ENCODE data around the gene OR10G6. TPM values are rescaled to one million over a fixed set of nuclear protein-coding genes. Genes with fewer than 3 reads are reported as not detected.

Gene OR10G6, protein sequence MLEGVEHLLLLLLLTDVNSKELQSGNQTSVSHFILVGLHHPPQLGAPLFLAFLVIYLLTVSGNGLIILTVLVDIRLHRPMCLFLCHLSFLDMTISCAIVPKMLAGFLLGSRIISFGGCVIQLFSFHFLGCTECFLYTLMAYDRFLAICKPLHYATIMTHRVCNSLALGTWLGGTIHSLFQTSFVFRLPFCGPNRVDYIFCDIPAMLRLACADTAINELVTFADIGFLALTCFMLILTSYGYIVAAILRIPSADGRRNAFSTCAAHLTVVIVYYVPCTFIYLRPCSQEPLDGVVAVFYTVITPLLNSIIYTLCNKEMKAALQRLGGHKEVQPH
- total RNA-seq: not detected

DNA sequence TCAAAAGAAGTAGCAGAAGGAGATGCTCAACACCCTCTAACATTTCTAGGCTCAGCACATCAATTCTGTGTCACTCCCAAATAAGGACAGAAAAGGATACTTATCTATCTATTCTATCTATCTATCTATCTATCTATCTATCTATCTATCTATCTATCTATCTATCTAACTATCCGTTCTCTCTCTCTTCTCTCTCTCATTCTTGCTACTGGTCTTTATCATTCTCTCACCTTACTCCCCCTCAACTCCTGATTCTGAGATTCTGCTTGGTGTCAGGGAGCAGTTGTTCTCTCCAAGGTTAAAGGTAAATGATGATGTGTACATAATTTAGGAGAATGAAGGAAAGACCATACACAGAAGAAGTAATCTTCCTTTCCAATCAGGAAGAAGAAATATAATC, at the start of gene OR10G6:
OR10G6 (minus strand) TSS at position 43 of the 400 bp plus-strand sequence; CDS start at position 43, 0 bp downstream.
- Histone ChIP-seq H3K27me3 (no peaks in the 10 kb centered on the region), H3K4me1 (no peaks in the 10 kb centered on the region), H3K4me3 (no peak within 1 kb of the TSS), H3K36me3 (no peaks in the 10 kb centered on the region), H3K9me3 (no peaks in the 10 kb centered on the region), H3K27ac (no peak within 1 kb of the TSS)
- intact Hi-C loops (cut with DNase I): no loop called here
- no peak for DNase-seq (ENCODE audit: extremely low spot score in 2 of 2)
- TF ChIP-seq POLR2AphosphoS5 (IDR thresholded peaks at IDR 0.05; ENCODE audit: insufficient read depth in 1 of 2, low read depth in 1 of 2): no peak
- TF ChIP-seq, protein P1, sequence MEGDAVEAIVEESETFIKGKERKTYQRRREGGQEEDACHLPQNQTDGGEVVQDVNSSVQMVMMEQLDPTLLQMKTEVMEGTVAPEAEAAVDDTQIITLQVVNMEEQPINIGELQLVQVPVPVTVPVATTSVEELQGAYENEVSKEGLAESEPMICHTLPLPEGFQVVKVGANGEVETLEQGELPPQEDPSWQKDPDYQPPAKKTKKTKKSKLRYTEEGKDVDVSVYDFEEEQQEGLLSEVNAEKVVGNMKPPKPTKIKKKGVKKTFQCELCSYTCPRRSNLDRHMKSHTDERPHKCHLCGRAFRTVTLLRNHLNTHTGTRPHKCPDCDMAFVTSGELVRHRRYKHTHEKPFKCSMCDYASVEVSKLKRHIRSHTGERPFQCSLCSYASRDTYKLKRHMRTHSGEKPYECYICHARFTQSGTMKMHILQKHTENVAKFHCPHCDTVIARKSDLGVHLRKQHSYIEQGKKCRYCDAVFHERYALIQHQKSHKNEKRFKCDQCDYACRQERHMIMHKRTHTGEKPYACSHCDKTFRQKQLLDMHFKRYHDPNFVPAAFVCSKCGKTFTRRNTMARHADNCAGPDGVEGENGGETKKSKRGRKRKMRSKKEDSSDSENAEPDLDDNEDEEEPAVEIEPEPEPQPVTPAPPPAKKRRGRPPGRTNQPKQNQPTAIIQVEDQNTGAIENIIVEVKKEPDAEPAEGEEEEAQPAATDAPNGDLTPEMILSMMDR (IDR thresholded peaks at IDR 0.05): no peak
- no peak for TF ChIP-seq POLR2A (IDR thresholded peaks at IDR 0.05)

DNA sequence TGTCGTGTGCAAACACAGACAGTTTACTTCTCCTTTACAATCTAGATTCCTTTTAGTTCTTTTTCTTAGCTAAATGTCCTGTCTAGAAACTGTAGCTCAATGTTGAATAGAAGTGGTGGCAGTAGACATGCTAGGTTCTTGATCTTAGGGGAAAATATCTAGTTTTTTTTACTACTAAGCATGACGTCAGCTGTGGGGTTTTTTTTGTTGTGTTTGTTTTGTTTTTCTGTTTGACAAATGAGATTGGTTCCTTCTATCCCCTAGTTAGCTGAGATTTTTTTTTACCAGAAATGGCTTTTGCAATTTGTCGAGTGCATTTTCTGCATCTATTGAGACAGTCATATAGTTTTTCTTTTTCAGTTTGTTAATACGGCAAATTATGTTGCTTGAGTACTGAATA, 48.5 kb upstream of the OR10G6 start:
- no peaks in the 10 kb centered on the region for H3K36me3 ChIP-seq
- no peak overlapping the region for H3K4me3 ChIP-seq
- intact Hi-C loops (cut with DNase I): no loop called here
- no peak for DNase-seq (ENCODE audit: extremely low spot score in 2 of 2)
- H3K27me3 ChIP-seq: no peaks in the 10 kb centered on the region
- TF ChIP-seq POLR2AphosphoS5 (IDR thresholded peaks at IDR 0.05; ENCODE audit: insufficient read depth in 1 of 2, low read depth in 1 of 2) (no peak), POLR2A (IDR thresholded peaks at IDR 0.05) (no peak)
- TF ChIP-seq, protein P1 (IDR thresholded peaks at IDR 0.05): no peak
- no peaks in the 10 kb centered on the region for H3K4me1 ChIP-seq
- no peak overlapping the region for H3K27ac ChIP-seq
- no peaks in the 10 kb centered on the region for H3K9me3 ChIP-seq

DNA sequence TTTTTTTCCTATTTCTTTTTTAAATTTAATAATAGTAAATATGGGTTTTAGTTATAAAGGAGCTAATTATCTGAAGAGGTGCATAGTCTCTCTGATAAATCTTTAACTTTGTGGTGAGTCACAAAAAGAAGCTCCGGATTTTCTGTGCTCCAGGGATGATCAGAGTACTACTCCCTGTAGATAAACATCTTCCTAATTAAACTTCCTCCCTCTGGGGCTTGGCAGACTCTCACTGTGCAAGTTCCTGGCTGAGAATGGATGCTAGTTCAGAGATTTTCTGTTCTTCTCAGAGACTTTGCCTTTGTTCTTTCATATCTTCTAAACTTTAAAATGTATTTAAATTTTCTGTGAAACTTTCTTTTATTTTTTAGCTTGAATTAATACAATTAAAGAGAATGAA, 46.3 kb upstream of the OR10G6 start, which contains the start of gene OR10G7:
OR10G7 (minus strand) TSS at position 72 of the 400 bp plus-strand sequence. CDS start 2,324 bp downstream, outside the sequence.
- no peak for DNase-seq (ENCODE audit: extremely low spot score in 2 of 2)
- no peaks in the 10 kb centered on the region for H3K9me3 ChIP-seq
- H3K27ac ChIP-seq: no peak within 1 kb of the TSS
- H3K27me3 ChIP-seq: no peaks in the 10 kb centered on the region
- no peak within 1 kb of the TSS for H3K4me3 ChIP-seq
- H3K36me3 ChIP-seq: no peaks in the 10 kb centered on the region
- no peak for TF ChIP-seq POLR2A (IDR thresholded peaks at IDR 0.05)
- TF ChIP-seq, protein P1 (IDR thresholded peaks at IDR 0.05): no peak
- TF ChIP-seq POLR2AphosphoS5 (IDR thresholded peaks at IDR 0.05; ENCODE audit: insufficient read depth in 1 of 2, low read depth in 1 of 2): no peak
- intact Hi-C loops (cut with DNase I): no loop called here
- no peaks in the 10 kb centered on the region for H3K4me1 ChIP-seq

DNA sequence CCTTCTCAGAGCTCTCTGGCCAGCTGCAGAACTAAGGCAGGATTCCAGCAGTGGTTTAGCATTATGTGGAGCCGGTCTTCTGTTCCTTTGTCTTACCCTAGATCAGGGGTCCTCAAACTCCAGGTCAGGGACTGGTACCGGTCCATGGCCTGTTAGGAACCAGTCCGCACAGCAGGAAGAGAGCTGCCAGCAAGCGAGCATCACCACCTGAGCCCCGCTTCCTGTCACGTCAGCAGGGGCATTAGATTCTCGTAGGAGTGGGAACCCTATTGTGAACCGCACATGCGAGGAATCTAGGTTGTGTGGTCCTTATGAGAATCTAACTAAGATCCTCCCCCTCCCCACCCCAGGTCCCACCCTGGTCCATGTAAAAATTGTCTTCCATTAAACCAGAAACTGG, 44.6 kb upstream of the OR10G6 start:
- H3K4me3 ChIP-seq: no peak overlapping the region
- TF ChIP-seq POLR2A (IDR thresholded peaks at IDR 0.05) (no peak), POLR2AphosphoS5 (IDR thresholded peaks at IDR 0.05; ENCODE audit: insufficient read depth in 1 of 2, low read depth in 1 of 2) (no peak)
- TF ChIP-seq, protein P1 (IDR thresholded peaks at IDR 0.05): no peak
- H3K27me3 ChIP-seq: no peaks in the 10 kb centered on the region
- DNase-seq (ENCODE audit: extremely low spot score in 2 of 2): no peak
- no peak overlapping the region for H3K27ac ChIP-seq
- intact Hi-C loops (cut with DNase I): no loop called here
- H3K4me1 ChIP-seq: no peaks in the 10 kb centered on the region
- H3K9me3 ChIP-seq: no peaks in the 10 kb centered on the region
- H3K36me3 ChIP-seq: no peaks in the 10 kb centered on the region

DNA sequence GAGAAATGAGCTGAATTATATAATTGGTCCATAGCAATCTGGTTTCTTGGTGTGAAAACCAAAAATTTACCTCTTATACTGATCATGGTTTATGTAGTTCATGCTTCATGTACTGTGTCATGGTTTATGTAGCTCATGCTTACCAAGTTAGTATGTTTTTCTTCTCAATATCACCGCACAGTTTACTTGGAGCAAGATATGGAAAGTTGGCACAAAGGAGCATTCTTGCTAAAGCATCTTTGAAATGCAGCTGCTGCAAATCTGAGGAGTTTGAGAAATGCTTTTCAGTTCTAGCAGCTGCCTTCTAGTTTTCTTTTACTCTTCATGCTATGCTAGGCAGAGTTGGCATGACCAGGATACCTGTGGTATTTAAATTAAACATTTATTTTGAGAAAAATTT, 41.7 kb upstream of the OR10G6 start:
- H3K4me3 ChIP-seq: no peak overlapping the region
- TF ChIP-seq POLR2AphosphoS5 (IDR thresholded peaks at IDR 0.05; ENCODE audit: insufficient read depth in 1 of 2, low read depth in 1 of 2) (no peak), POLR2A (IDR thresholded peaks at IDR 0.05) (no peak)
- TF ChIP-seq, protein P1 (IDR thresholded peaks at IDR 0.05): no peak
- no peaks in the 10 kb centered on the region for H3K27me3 ChIP-seq
- H3K36me3 ChIP-seq: no peaks in the 10 kb centered on the region
- DNase-seq (ENCODE audit: extremely low spot score in 2 of 2): no peak
- H3K27ac ChIP-seq: no peak overlapping the region
- no peaks in the 10 kb centered on the region for H3K9me3 ChIP-seq
- intact Hi-C loops (cut with DNase I): no loop called here
- H3K4me1 ChIP-seq: no peaks in the 10 kb centered on the region

Data from vagina (tissue), 2 donors.